HG02678 (cell line): ENCODE measurements around the gene SEMA3B.
A peak's percentile ranks its signal among the peaks of the same experiment; 100 is the strongest.
"Not testable (repeated sequence)": the region's sequence is repeated elsewhere in the genome, so short reads cannot be mapped to it uniquely, and the experiment has no call there.

Source experiments
- ATAC-seq: cut with Tn5 transposase; IDR thresholded peaks from one replicate; pipeline ENCODE4 v1.9.1; 2021; ENCODE audit warnings: mild to moderate bottlenecking, moderate library complexity; ENCODE audit not compliant: unreplicated experiment

The SEMA3B gene

DNA sequence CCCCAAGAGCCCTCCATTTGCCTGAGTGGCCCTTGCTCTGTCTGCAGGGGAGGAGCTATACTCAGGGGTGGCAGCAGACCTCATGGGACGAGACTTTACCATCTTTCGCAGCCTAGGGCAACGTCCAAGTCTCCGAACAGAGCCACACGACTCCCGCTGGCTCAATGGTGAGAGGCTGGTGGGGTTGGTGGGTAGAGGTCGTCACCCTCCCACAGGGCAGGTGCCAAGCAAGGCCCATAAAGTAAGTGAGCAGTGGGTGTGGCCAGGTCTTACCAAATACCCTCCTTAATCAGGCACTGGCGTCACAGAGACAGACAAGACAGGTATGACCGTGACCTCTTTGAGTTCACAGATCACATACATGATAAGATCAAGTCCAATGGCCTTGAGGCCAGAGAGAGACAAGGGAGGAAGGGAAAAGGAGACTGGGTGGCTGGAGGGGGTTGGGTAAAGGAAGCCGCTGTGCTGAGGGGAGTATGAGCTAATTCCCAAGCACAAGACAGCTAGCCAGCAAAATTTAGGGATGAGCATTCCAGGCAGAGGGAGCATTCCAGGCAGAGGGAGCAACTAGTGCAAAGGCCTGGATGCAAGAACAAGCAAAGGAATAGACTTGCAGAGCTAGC lies 2.5 kb downstream of the SEMA3B start:
- no peak for ATAC-seq

DNA sequence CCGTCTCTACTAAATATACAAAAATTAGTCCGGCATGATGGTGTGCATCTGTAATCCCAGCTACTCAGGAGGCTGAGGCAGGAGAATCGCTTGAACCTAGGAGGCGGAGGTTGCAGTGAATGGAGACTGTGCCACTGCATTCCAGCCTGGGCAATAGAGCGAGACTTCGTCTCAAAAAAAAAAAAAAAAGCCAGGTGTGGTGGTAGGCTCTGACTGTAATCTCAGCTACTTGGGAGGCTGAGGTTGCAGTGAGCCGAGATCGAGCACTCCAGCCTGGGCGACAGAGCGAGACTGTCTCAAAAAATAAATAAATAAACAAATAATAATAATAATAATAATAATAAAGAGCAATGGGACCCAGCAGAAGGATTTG lies 3.6 kb downstream of the SEMA3B start:
- ATAC-seq: not testable (repeated sequence)

DNA sequence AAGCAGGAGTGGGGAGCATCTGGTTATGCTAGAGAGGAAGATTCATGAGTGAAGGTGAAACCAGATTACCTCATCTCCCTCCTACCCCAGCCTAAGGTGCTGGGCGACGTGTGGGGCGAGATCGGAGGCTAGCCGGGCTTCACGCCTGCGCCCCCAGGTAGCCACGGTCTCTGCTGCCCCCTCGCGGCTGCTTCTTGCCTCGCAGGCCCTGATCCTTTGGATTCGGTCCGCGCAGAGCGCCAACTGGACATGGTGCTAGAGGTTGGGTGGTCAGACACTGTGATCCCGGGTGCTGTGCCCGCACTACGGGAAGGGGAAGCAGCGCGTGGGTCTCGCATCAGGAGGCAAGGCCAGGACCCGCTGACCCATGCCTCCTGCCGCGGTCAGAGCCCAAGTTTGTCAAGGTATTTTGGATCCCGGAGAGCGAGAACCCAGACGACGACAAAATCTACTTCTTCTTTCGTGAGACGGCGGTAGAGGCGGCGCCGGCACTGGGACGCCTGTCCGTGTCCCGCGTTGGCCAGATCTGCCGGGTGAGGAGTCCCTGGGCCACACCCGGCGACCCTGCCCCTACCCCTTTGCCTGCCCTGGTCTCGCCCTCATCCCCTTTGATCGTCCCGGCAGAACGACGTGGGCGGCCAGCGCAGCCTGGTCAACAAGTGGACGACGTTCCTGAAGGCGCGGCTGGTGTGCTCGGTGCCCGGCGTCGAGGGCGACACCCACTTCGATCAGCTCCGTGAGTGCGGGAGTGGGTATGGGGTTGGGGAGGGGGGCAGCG lies 4.2 kb downstream of the SEMA3B start:
- peak; percentile 83 for ATAC-seq

DNA sequence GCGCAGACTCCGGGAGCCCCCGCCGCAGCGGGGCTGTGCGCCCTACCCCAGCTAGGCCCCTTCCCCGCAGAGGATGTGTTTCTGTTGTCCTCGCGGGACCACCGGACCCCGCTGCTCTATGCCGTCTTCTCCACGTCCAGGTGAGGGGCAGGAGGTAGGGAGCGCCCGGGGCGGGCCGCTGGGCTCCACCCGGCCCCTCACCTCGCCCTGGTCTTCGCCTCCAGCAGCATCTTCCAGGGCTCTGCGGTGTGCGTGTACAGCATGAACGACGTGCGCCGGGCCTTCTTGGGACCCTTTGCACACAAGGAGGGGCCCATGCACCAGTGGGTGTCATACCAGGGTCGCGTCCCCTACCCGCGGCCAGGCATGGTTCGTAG lies 4.7 kb downstream of the SEMA3B start:
- ATAC-seq: no peak

DNA sequence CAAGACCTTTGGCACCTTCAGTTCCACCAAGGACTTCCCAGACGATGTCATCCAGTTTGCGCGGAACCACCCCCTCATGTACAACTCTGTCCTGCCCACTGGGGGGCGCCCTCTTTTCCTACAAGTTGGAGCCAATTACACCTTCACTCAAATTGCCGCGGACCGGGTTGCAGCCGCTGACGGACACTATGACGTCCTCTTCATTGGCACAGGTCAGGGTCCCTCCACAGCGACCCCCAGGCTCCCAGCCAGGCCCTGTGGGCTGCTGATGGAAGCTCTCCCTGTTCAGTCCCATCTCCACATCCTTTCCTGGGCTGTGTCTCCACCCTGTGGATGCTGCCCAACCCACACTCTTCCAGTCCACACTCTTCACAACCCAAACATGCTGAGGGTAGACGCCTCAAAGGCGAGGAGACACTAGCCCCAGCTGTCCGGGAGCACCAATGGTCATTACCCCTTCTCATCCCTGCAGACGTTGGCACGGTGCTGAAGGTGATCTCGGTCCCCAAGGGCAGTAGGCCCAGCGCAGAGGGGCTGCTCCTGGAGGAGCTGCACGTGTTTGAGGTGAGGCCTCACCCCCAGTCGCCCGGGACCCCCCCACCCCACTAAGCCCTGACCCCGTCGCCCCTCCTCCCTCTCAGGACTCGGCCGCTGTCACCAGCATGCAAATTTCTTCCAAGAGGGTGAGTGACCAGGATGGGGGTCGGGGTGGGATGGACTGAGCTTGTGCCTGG lies 5.6 kb downstream of the SEMA3B start:
- ATAC-seq: no peak

DNA sequence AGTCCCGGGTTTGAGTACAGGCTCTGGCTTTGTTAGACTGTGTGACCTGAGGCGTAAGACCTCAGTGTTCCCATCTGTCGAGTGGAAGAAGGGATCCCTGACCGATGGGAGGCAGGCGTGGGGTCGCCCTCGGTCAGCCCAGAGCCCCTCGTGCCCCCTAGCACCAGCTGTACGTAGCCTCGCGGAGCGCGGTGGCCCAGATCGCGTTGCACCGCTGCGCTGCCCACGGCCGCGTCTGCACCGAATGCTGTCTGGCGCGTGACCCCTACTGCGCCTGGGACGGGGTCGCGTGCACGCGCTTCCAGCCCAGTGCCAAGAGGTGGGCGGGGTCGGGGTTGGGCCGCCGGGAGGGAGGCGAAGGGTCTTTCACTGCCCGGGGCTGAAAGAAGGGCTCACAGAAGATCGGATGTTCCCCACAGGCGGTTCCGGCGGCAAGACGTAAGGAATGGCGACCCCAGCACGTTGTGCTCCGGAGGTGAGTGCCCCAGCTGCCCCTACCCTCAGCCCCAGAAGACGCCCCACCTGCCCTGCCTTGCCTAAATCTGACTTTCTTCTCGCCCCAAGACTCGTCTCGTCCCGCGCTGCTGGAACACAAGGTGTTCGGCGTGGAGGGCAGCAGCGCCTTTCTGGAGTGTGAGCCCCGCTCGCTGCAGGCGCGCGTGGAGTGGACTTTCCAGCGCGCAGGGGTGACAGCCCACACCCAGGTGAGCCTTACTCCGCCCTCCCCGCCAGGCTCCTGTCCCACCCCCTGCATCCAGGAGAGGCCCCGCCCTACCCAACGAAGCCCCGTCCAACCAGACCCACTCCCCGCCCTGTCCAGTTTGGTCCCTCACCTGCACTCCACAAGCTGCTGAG lies 6.4 kb downstream of the SEMA3B start:
- no peak for ATAC-seq

DNA sequence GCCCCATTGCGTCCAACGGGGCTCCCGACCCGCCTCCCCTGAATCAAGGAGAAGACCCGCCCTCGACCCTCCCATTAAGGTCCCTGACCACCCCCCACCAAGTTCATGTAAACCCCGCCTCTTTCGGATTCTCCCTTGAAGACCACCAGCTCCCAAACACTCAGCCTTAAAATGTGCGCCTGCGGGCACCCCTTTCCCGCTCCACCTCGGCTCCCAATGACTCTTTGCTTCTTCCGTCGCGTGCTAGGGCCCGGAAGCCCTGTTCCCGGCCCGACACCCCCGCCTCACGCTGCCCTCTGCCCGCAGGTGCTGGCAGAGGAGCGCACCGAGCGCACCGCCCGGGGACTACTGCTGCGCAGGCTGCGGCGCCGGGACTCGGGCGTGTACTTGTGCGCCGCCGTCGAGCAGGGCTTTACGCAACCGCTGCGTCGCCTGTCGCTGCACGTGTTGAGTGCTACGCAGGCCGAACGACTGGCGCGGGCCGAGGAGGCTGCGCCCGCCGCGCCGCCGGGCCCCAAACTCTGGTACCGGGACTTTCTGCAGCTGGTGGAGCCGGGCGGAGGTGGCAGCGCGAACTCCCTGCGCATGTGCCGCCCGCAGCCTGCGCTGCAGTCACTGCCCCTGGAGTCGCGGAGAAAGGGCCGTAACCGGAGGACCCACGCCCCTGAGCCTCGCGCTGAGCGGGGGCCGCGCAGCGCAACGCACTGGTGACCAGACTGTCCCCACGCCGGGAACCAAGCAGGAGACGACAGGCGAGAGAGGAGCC lies 7.2 kb downstream of the SEMA3B start:
- no peak for ATAC-seq

DNA sequence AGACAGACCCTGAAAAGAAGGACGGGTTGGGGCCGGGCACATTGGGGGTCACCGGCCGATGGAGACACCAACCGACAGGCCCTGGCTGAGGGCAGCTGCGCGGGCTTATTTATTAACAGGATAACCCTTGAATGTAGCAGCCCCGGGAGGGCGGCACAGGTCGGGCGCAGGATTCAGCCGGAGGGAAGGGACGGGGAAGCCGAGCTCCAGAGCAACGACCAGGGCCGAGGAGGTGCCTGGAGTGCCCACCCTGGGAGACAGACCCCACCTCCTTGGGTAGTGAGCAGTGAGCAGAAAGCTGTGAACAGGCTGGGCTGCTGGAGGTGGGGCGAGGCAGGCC lies 7.8 kb downstream of the SEMA3B start:
- no peak for ATAC-seq

DNA sequence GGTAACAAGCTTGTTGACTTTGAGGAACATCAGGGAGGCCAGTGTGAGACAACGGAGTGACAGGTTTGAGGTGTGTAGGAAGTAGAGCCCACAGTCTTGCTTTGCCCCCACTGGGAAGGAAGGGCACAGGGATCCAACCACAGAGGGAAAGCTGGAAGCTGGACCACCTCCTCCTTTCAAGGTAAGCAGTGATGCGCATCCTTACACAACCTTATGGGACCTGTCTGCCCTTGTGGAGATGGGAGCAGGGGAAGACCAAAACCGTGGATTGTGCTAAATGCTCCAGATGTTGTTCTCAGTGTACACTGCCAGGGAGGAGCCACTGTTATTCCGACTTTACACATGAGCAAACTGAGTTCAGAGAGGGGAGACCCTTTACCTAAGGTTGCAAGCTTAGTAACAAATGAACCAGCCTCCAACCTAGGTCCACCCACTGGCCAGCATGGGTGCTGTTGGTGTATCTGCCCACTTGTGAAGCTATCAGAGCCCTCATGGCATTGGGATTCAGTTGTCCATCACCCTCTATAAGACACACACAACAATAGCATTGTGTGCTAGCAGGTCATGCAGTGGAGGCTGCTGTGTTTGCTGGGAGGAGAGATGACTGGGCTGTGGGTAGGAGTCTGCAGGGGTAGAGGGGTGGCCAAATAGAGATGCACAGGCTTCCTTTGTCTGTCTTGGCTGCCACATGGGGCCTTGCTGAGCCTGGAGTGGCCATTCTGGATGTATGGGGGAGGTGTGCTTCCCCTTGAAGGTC lies 9.4 kb downstream of the SEMA3B start:
- ATAC-seq: no peak

DNA sequence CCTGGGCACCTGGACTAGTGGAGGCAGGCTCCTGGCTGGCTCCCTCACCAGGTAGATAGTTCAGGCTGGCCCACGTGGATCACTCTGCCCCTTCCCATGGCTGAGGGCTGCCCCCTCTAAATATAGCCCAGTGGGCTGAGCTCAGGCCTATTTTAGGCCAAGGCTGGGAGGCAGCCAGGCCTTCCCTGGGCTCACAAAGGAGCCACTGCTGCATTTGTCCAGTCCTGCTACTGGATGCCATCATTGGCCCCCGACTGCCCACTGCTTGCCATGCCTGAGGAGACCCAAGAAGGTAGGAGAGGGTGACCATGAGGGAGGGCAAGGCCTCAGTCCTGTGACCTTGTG lies 9.9 kb downstream of the SEMA3B start, which contains the start of gene LSMEM2:
Gene LSMEM2, plus strand, starts transcription at position 208 of the 345 bp plus-strand sequence. Its CDS starts 27 bp downstream, at position 235.
- ATAC-seq: no peak

DNA sequence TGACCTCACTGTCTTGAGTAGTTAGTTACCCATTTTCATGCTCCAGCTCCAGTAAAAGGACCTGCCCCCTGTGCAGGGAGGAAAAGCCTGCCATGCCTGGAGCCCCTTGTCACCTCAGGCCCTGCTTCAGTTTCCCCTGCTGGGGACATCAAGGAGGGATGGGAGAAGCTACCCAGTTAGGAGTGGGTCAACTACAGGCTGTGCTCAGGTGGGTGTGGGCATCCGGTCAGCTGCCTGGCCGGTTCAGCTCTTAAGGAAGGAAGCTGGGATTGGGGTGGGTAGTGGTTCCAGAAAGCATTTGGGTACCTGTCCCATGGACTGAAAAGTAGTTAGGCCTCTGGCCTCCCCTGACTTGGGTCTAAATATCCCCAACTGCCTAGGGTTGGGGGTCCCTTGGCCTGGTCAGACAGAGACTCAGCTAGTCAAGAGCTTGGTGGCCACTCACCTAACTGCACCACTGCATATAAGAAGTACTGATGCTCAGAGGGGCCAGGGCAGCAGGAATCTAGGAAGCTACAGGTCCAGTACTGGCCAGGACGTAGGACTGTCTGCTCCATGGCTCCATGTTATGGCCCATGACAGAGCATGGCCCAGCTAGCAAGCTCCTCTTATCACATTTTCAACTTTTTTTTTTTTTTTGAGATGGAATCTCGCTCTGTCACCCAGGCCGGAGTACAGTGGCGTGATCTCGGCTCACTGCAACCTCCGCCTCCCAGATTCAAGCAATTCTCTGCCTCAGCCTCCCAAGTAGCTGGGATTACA lies 10.5 kb downstream of the SEMA3B start:
- no peak for ATAC-seq

DNA sequence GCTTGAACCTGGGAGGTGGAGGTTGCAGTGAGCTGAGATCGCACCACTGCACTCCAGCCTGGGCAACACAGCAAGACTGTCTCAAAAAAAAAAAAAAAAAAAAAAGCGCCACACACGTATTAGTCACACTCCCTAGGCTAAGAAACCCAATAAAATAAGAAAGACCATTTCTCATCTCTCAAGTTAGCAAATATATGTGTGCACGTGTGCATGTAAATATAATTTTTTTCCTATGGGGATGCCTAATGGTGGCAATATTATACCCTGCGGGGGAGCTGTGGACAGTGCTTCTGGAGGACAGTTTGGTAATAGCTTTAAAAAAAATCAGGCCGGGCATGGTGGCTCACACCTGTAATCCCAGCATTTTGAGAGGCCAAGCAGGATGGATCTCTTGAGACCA lies 15.2 kb downstream of the SEMA3B start:
- ATAC-seq: not testable (repeated sequence)

DNA sequence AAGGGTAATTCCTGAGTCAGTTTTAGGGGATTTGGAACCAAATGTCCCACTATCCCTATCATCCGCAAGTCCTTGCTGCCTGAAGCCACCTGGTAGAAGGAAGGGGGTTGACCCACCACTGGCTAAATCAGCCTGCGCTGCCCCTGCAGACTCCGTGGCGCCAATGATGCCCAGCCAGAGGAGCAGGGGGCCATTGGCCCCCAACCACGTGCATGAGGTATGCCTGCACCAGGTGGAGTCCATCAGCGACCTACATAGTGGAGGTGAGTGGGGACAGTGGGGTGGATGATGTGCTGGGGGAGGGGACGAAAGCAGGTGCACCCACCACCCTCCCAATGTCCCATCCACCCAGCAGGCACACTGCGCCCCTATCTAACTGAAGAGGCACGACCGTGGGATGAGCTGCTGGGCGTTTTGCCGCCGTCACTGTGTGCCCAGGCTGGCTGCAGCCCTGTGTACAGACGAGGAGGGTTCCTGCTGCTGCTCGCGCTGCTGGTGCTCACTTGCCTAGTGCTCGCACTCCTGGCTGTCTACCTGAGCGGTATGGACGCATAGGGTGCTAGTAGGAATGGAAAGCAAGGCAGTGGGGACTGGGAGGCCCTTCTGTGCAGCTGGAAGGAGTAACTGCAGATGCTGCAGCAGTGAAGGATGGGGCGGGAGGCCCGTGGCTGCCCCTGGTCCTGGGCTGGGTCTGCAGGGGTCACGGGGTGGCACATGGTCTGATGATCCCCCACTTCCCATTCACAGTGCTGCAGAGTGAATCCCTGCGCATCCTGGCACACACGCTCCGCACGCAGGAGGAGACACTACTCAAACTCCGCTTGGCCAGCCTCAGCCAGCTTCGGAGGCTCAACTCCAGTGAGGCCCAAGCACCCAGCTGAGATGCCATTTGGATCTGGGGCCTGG lies 17.6 kb downstream of the SEMA3B start:
- no peak for ATAC-seq

DNA sequence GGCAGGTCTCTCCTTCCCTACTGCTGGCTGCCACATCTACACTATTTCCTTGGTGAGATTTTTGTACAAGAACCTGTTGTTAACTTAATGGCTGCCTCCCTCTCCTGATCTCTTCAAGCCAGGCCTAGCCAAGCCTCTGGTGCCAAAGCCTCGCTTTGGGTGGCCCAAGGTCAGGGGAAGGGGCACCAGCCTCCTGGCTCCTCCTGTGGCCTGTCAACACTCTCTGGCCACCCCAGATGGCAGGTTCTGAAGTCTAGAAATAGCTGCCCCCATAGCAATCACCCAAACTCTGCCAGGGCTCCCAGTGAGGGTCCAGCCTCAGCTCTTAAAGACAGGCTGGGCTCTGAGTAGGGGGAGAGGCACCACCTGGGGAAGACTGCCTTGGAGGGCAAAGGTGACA lies 18.3 kb downstream of the SEMA3B start:
- no peak for ATAC-seq

DNA sequence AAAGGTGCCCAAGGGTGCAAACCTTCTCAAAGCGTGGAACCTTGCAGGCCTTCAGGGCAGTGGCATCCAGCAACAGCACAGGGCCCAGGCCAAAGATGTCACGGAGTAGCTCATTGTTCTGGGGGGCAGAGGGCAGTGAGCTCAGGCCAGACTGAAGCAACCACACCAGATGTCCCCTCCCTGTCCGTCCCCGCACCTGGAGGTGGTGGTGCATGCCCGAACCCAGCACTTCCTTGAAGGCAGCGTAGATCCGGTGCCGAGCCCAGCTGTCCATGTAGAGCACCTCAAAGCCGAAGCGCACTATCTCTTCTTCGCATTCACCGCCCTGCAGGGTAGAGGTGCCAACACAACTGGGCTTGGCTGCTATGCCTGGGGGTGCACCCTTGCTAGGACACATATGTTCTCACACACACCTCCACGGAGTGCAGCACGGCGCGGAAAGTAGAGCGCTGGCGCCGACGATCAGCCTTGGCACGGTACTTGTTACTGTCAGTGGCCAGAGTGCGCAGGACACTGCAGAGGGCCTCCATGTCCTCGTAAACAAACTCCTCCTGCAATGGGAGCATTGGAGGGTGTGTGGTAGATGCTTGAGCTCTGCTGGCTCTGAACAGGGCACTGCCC lies 19.6 kb downstream of the SEMA3B start:
- ATAC-seq: no peak

DNA sequence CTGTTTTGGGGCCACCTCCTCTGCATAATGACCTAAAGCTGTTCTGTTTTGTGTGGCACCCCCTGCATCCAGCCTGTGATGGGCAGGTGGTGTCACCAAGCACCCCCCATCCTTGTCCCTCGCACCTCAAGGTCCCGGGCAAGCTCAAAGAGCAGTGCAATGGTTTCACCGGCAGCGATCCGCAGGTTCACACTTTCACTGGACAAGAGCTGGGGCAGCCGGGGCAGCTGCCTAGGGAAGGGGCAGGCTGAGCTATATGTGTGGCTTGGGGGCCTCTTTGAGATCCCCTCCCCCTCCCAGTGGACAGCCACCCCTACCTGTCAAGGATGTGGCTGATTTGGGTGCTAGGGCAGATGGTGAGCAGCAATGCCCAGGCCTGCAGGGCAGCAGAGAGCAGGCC lies 20.2 kb downstream of the SEMA3B start:
- ATAC-seq: no peak

DNA sequence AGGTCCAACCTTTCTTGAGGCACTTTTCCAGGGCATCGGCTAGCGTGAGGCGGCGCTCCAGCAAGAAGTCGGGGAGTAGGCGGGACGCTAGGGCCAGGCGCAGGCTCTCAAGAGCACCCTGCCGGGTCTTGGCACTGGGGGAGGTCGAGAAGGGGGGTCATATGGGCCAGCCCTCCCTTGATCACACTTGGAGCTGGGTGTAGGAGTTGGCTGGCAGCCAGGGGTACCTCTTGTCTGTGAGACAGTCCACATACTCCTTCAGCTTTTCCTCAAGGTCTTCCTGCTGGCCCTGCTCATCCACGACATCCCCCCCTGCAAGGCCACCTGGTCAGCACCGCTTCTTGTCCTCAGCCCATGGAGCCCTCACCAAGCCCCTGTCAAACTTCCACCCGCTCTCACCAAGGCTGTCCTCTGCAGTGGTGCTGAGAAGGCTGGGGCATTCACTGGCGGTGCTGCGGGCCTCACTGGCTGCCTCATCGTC lies 21.3 kb downstream of the SEMA3B start:
- no peak for ATAC-seq
